GM23338 (cell line): Measurements from ENCODE around the gene FKBP5. TPM values are rescaled to one million over a fixed set of nuclear protein-coding genes. Genes with fewer than 3 reads are reported as not detected.

Experiments
- ATAC-seq: fragments of 200-7000 bp; cut with Tn5 transposase; 3 replicates; pipeline ENCODE4 v1.9.1; 2020
- DNase-seq: peaks from one replicate; pipeline ENCODE4 v3.0.0-alpha.2; 2015; ENCODE audit warnings: low spot score
- H2AFZ ChIP-seq: fragments of 200-600 bp; sonication (generic); 2 replicates; pipeline ENCODE4 v1.8.0; 2016; ENCODE audit warnings: antibody characterized with exemption, mild to moderate bottlenecking, moderate library complexity
- H3F3A ChIP-seq: fragments of 200-600 bp; sonication (generic); replicated peaks from 2 replicates; pipeline ENCODE4 v1.8.0; 2017; ENCODE audit warnings: antibody characterized with exemption, mixed run types, low read depth
- H3K27ac ChIP-seq: fragments of 200-600 bp; sonication (generic); 2 replicates; pipeline ENCODE4 v1.6.1; 2016; ENCODE audit warnings: low read depth
- H3K27me3 ChIP-seq: fragments of 200-600 bp; sonication (generic); 2 replicates; pipeline ENCODE4 v1.8.0; 2016; ENCODE audit warnings: mild to moderate bottlenecking, mixed run types, moderate library complexity; ENCODE audit not compliant: insufficient read depth
- H3K36me3 ChIP-seq: fragments of 200-600 bp; sonication (generic); 2 replicates; pipeline ENCODE4 v1.8.0; 2016; ENCODE audit warnings: mild to moderate bottlenecking; ENCODE audit not compliant: insufficient read depth
- H3K4me1 ChIP-seq: fragments of 200-600 bp; sonication (generic); 2 replicates; pipeline ENCODE4 v1.8.0; 2016; ENCODE audit warnings: mild to moderate bottlenecking, moderate library complexity; ENCODE audit not compliant: insufficient read depth
- H3K4me2 ChIP-seq: fragments of 200-600 bp; sonication (generic); 2 replicates; pipeline ENCODE4 v1.7.1; 2017; ENCODE audit warnings: mixed run types
- H3K4me3 ChIP-seq: fragments of 200-600 bp; sonication (generic); 2 replicates; pipeline ENCODE4 v1.6.1; 2016; ENCODE audit warnings: mixed run types
- H3K79me2 ChIP-seq: fragments of 200-600 bp; sonication (generic); replicated peaks from 2 replicates; pipeline ENCODE4 v1.8.0; 2017; ENCODE audit warnings: mild to moderate bottlenecking; ENCODE audit not compliant: insufficient read depth
- H3K9me2 ChIP-seq: fragments of 200-600 bp; sonication (generic); 2 replicates; pipeline ENCODE4 v1.8.0; 2017; ENCODE audit not compliant: insufficient read depth
- H4K20me1 ChIP-seq: fragments of 200-600 bp; sonication (generic); replicated peaks from 2 replicates; pipeline ENCODE4 v1.8.0; 2017; ENCODE audit warnings: mild to moderate bottlenecking; ENCODE audit not compliant: insufficient read depth
- H3K27ac Mint-ChIP-seq: 2 replicates; pipeline ENCODE4 v1.8.0; 2020; ENCODE audit warnings: inconsistent platforms, mild to moderate bottlenecking, moderate library complexity, mixed read lengths
- H3K27me3 Mint-ChIP-seq: 3 replicates; pipeline ENCODE4 v1.8.0; 2022; ENCODE audit warnings: low read depth, mild to moderate bottlenecking, moderate library complexity, mixed read lengths, inconsistent platforms; ENCODE audit not compliant: insufficient read depth, poor library complexity
- H3K36me3 Mint-ChIP-seq: 3 replicates; pipeline ENCODE4 v1.8.0; 2021; ENCODE audit warnings: low read depth, mild to moderate bottlenecking, inconsistent platforms, moderate library complexity, mixed read lengths
- H3K4me1 Mint-ChIP-seq: 3 replicates; pipeline ENCODE4 v1.8.0; 2020; ENCODE audit warnings: mild to moderate bottlenecking, inconsistent platforms, mixed read lengths
- H3K4me3 Mint-ChIP-seq: 3 replicates; pipeline ENCODE4 v1.8.0; 2021; ENCODE audit warnings: moderate library complexity, mild to moderate bottlenecking, inconsistent platforms, mixed read lengths
- H3K9me3 Mint-ChIP-seq: 3 replicates; pipeline ENCODE4 v1.8.0; 2020; ENCODE audit warnings: moderate library complexity, mild to moderate bottlenecking, inconsistent platforms, mixed read lengths
- CREB1 ChIP-seq: fragments of 250-450 bp; sonication (Bioruptor Pico); IDR thresholded peaks from 2 replicates; pipeline ENCODE4 v1.5.0; 2020; ENCODE audit warnings: low read depth, mild to moderate bottlenecking, moderate library complexity
- EZH2 ChIP-seq: fragments of 200-600 bp; sonication (generic); IDR thresholded peaks from one replicate; pipeline ENCODE4 v1.8.0; 2017; ENCODE audit warnings: antibody characterized with exemption, mild to moderate bottlenecking, low read depth; ENCODE audit not compliant: unreplicated experiment
- JUNB ChIP-seq: IDR thresholded peaks from one replicate; pipeline ENCODE4 v1.6.1; 2016; ENCODE audit warnings: antibody characterized with exemption; ENCODE audit not compliant: unreplicated experiment
- NANOG ChIP-seq: IDR thresholded peaks from 2 replicates; pipeline ENCODE4 v1.6.1; 2016; ENCODE audit warnings: antibody characterized with exemption, borderline replicate concordance
- STAT1 ChIP-seq: IDR thresholded peaks from one replicate; pipeline ENCODE4 v1.6.1; 2016; ENCODE audit warnings: antibody characterized with exemption; ENCODE audit not compliant: unreplicated experiment
- ZNF114 ChIP-seq: fragments of 250-450 bp; sonication (Bioruptor Pico); IDR thresholded peaks from 2 replicates; pipeline ENCODE4 v1.5.0; 2020; ENCODE audit warnings: mild to moderate bottlenecking, moderate library complexity
- ZNF331 ChIP-seq: fragments of 250-450 bp; sonication (Bioruptor Pico); IDR thresholded peaks from 2 replicates; pipeline ENCODE4 v1.5.0; 2020; ENCODE audit warnings: low read depth, mild to moderate bottlenecking, moderate library complexity
- polyA plus RNA-seq: library from polyadenylated mRNA; unstranded; fragments of >200 nt; fragmentation: Nextera tagmentation; extraction: Ambion mirVana; gene quantifications from 2 replicates; pipeline ENCODE4 v1.2.1, GENCODE V29; 2016
- total RNA-seq: library from RNA; depleted of rRNA; stranded (reverse); fragments of >200 nt; shearing (Covaris generic); gene quantifications from 2 replicates; pipeline ENCODE4 v1.2.3, GENCODE V29; 2014
- TF ChIP-seq, protein P1 (sequence below), 2 experiments: fragments of 200-600 bp in 1 of 2; sonication (generic) in 1 of 2; conservative IDR thresholded peaks; 2 replicates each; pipeline versions ENCODE4 v1.5.1 to v1.6.1; 2016 to 2017; ENCODE audit warnings: antibody characterized with exemption in 2 of 2, low read depth in 2 of 2, mild to moderate bottlenecking in 2 of 2, moderate library complexity in 1 of 2
- TF ChIP-seq, protein P2 (sequence below): IDR thresholded peaks from 2 replicates; pipeline ENCODE4 v1.6.1; 2016; ENCODE audit warnings: antibody characterized with exemption
- TF ChIP-seq, protein P3 (sequence below): fragments of 250-450 bp; sonication (Bioruptor Pico); IDR thresholded peaks from 2 replicates; pipeline ENCODE4 v1.5.0; 2020; ENCODE audit warnings: mild to moderate bottlenecking, moderate library complexity

The FKBP5 gene
- total and polyA plus RNA-seq, 2 experiments from 2014 or later: 19.8 to 28.6 TPM

DNA sequence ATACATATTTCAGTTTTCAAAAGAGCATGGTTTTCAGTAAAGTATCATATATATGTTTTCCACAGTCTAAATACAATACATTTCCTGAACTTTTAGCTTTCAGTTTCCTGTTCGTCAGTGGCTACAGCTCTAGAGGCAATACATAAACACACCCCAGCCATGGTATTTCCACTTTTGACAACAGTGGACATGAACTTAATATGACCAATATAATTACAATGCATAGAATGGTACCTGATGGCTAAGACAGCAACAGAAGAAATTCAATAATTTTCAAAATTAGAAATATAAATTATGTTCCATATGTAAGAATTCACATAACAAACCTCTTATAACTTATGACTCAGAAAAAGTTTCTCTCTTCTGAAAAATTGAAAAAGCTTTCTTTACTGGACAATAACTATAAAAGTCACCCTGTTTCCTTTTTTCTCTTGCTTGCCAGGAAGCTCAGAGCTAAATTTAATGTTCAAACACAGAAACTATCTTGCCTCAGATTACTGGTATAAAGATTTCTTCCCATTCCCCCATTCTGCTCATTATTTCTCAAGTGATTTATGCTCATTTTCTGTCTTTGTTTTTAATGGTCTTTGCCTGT lies 19.2 kb downstream of the FKBP5 start (continued):
- TF ChIP-seq, protein P1, sequence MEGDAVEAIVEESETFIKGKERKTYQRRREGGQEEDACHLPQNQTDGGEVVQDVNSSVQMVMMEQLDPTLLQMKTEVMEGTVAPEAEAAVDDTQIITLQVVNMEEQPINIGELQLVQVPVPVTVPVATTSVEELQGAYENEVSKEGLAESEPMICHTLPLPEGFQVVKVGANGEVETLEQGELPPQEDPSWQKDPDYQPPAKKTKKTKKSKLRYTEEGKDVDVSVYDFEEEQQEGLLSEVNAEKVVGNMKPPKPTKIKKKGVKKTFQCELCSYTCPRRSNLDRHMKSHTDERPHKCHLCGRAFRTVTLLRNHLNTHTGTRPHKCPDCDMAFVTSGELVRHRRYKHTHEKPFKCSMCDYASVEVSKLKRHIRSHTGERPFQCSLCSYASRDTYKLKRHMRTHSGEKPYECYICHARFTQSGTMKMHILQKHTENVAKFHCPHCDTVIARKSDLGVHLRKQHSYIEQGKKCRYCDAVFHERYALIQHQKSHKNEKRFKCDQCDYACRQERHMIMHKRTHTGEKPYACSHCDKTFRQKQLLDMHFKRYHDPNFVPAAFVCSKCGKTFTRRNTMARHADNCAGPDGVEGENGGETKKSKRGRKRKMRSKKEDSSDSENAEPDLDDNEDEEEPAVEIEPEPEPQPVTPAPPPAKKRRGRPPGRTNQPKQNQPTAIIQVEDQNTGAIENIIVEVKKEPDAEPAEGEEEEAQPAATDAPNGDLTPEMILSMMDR (conservative IDR thresholded peaks at IDR 0.05; ENCODE audit: low read depth in 2 of 2): no peak
- TF ChIP-seq EZH2 (no peak), CREB1 (CRISPR knock-in tag) (no peak), ZNF114 (CRISPR knock-in tag) (no peak), STAT1 (no peak)
- TF ChIP-seq, protein P2, sequence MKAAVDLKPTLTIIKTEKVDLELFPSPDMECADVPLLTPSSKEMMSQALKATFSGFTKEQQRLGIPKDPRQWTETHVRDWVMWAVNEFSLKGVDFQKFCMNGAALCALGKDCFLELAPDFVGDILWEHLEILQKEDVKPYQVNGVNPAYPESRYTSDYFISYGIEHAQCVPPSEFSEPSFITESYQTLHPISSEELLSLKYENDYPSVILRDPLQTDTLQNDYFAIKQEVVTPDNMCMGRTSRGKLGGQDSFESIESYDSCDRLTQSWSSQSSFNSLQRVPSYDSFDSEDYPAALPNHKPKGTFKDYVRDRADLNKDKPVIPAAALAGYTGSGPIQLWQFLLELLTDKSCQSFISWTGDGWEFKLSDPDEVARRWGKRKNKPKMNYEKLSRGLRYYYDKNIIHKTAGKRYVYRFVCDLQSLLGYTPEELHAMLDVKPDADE: no peak

DNA sequence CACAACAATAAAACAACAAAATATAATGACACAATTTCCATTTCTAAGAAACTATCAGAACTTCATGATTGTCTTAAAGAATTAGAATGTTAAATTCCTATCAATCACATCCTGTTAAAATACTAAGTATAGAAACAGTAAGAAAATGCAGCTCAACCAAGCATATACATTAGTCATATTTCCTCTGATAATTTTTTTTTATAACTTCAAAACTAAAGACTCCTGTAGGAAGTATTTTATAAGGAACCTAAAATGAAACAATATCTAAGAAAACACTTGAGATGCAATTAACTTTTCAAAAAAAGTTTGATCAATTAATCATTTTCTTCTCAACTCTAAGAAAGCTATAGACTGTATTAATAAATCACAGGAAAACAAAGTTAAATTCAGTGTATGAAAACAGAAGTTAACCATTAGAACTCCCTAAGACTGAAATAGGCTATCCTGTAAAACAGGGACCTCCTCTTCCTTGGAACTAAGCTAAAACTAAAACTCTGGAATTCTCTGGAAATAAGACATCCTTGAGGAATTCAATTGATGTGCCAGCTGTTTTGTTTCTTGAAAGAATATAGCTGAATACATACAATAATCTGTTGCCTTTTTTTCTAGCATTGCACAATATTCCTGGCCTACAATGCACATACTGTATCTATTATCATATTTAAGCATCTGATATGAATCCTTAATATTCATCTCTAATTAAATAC lies 19.8 kb downstream of the FKBP5 start:
- no peak overlapping the region for H3K27ac ChIP-seq
- H3F3A ChIP-seq: no peaks in the 10 kb centered on the region
- no peaks in the 10 kb centered on the region for H3K27me3 ChIP-seq
- H3K4me2 ChIP-seq: no peak overlapping the region
- Mint-ChIP-seq H3K4me1 (no peaks in the 10 kb centered on the region; the same call in 2 of the 3 replicates), H3K27ac (no peak overlapping the region), H3K9me3 (no peaks in the 10 kb centered on the region), H3K36me3 (no peaks in the 10 kb centered on the region), H3K4me3 (no peak overlapping the region), H3K27me3 (peaks cover 2% of the 10 kb centered on the region)
- 0 out of 2 replicates have a peak, but pooled peaks cover 13% of the 10 kb centered on the region for H4K20me1 ChIP-seq
- no peak overlapping the region for H3K4me3 ChIP-seq
- H3K79me2 ChIP-seq: peaks cover 64% of the 10 kb centered on the region
- H3K9me2 ChIP-seq: no peaks in the 10 kb centered on the region
- ATAC-seq: no peak
- no peak for DNase-seq
- no peaks in the 10 kb centered on the region for H3K36me3 ChIP-seq
- no peak overlapping the region for H2AFZ ChIP-seq
- peaks cover 8% of the 10 kb centered on the region for H3K4me1 ChIP-seq
- TF ChIP-seq NANOG (no peak), ZNF331 (CRISPR knock-in tag) (no peak), STAT1 (no peak), ZNF114 (CRISPR knock-in tag) (no peak), EZH2 (no peak), JUNB (no peak)
- TF ChIP-seq, protein P3, sequence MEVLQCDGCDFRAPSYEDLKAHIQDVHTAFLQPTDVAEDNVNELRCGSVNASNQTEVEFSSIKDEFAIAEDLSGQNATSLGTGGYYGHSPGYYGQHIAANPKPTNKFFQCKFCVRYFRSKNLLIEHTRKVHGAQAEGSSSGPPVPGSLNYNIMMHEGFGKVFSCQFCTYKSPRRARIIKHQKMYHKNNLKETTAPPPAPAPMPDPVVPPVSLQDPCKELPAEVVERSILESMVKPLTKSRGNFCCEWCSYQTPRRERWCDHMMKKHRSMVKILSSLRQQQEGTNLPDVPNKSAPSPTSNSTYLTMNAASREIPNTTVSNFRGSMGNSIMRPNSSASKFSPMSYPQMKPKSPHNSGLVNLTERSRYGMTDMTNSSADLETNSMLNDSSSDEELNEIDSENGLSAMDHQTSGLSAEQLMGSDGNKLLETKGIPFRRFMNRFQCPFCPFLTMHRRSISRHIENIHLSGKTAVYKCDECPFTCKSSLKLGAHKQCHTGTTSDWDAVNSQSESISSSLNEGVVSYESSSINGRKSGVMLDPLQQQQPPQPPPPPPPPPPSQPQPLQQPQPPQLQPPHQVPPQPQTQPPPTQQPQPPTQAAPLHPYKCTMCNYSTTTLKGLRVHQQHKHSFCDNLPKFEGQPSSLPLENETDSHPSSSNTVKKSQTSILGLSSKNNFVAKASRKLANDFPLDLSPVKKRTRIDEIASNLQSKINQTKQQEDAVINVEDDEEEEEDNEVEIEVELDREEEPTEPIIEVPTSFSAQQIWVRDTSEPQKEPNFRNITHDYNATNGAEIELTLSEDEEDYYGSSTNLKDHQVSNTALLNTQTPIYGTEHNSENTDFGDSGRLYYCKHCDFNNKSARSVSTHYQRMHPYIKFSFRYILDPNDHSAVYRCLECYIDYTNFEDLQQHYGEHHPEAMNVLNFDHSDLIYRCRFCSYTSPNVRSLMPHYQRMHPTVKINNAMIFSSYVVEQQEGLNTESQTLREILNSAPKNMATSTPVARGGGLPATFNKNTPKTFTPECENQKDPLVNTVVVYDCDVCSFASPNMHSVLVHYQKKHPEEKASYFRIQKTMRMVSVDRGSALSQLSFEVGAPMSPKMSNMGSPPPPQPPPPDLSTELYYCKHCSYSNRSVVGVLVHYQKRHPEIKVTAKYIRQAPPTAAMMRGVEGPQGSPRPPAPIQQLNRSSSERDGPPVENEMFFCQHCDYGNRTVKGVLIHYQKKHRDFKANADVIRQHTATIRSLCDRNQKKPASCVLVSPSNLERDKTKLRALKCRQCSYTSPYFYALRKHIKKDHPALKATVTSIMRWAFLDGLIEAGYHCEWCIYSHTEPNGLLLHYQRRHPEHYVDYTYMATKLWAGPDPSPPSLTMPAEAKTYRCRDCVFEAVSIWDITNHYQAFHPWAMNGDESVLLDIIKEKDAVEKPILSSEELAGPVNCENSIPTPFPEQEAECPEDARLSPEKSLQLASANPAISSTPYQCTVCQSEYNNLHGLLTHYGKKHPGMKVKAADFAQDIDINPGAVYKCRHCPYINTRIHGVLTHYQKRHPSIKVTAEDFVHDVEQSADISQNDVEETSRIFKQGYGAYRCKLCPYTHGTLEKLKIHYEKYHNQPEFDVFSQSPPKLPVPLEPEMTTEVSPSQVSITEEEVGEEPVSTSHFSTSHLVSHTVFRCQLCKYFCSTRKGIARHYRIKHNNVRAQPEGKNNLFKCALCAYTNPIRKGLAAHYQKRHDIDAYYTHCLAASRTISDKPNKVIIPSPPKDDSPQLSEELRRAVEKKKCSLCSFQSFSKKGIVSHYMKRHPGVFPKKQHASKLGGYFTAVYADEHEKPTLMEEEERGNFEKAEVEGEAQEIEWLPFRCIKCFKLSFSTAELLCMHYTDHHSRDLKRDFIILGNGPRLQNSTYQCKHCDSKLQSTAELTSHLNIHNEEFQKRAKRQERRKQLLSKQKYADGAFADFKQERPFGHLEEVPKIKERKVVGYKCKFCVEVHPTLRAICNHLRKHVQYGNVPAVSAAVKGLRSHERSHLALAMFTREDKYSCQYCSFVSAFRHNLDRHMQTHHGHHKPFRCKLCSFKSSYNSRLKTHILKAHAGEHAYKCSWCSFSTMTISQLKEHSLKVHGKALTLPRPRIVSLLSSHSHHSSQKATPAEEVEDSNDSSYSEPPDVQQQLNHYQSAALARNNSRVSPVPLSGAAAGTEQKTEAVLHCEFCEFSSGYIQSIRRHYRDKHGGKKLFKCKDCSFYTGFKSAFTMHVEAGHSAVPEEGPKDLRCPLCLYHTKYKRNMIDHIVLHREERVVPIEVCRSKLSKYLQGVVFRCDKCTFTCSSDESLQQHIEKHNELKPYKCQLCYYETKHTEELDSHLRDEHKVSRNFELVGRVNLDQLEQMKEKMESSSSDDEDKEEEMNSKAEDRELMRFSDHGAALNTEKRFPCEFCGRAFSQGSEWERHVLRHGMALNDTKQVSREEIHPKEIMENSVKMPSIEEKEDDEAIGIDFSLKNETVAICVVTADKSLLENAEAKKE (CRISPR knock-in tag): no peak
- TF ChIP-seq, protein P2: no peak
- TF ChIP-seq, protein P1 (conservative IDR thresholded peaks at IDR 0.05; ENCODE audit: low read depth in 2 of 2): no peak
